Measurements from ENCODE around the gene VPS26C.

VPS26C gene

DNA sequence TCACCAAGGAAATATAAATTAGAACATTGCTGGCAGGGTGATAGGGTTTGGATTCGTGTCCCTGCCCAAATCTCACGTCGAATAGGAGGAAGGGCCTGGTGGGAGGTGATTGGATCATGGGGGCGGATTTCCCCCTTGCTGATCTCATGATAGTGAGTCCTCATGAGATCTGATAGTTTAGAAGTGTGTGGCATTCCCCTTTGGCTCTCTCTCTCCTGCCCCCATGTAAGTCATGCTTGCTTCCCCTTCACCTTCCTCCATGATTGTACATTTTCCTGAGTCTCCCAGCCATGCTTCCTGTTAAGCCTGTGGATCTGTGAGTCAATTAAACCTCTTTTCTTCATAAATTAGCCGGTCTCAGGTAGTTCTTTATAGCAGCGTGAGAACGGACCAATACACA lies 60.6 kb downstream of the VPS26C start:
- no peak for DNase-seq (ENCODE audit: low read depth in 2 of 3, low spot score in 2 of 3)

GRCh38 chr21:37204580-37204979 lies 62.6 kb downstream of the VPS26C start:
- no peak for DNase-seq (ENCODE audit: low read depth in 2 of 3, low spot score in 2 of 3)

DNA sequence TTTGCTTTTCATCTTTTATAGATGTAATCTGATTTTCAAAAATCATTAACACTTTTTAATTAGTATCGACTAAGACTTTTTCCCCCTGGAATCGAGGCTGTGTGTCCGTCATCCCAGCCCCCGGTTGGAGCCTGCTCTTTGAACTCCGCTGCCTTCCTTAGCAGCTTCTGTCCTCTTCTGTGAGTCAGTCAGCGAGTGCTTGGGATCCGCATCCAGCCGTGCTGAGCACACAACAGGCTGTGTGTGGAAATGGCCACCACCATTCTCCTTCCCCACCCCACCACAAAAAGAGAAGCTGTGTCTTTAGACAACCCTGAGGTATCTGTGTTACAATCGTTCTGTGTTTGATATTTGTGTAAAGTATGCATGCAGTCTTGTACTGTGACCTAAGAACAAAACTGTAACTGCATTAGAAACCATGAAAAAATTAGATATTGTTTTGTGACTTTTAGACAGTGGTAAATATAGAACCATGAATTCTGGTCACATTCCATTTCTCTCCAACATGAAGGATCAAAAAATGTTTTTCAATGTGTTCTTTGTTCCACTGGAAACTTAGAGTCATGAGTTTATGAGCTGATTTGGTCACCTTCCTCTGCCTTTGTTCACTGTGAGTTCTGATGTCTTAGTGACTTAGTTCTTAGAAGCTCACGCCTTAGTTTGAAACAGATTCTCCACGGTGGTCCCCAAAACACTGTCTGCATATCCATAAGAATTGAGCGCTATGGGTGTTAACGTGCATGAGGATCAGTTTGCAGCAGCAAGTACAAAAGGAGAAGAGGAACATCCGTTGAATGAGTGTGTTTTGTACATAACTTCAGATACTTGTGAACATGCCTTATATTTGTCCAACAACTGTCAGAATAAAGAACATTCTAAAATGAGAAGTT lies 64.7 kb downstream of the VPS26C start:
- DNase-seq (ENCODE audit: low read depth in 2 of 3, low spot score in 2 of 3): no peak

DNA sequence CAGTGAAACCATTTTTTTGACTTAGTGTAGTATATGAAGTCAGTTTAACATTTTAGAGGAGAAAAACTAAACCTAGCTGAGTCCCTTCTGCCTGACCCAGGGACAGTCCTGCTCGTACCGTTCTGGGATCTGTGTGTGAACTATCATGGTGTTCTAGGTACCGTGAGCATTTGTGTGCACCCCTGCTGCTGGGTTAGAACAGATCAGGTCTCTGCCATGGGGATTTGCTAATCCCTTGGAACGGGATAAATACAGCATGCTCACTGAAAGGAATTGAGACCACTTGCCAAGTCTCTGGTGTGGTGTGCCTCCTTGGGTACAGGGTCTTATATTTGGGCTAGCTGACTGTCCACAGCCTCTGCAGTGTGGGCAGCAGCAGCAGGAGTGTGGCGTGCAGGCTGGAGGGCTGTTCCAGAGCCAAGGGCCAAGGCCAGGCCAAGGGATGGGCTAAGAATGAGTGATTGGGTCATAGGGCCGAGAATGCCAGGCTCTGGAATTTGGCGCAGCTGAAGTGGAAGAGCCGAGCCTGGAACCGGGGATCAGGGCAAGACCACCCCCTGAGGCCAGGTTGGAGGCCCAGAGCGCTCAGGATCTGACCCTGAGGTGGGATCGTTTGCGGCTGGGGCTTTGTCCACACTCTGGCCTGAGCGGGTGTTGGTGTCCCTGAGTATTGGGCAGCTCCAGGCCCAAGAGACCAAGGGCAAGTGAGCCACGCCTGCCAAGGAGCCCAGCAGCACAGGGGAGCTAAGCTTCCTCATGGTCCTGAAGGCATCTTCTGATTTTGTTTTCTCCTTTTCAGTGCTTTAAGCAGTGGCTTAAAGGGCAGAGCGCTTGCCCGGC lies 66.3 kb downstream of the VPS26C start:
- DNase-seq (ENCODE audit: low read depth in 2 of 3, low spot score in 2 of 3): no peak

DNA sequence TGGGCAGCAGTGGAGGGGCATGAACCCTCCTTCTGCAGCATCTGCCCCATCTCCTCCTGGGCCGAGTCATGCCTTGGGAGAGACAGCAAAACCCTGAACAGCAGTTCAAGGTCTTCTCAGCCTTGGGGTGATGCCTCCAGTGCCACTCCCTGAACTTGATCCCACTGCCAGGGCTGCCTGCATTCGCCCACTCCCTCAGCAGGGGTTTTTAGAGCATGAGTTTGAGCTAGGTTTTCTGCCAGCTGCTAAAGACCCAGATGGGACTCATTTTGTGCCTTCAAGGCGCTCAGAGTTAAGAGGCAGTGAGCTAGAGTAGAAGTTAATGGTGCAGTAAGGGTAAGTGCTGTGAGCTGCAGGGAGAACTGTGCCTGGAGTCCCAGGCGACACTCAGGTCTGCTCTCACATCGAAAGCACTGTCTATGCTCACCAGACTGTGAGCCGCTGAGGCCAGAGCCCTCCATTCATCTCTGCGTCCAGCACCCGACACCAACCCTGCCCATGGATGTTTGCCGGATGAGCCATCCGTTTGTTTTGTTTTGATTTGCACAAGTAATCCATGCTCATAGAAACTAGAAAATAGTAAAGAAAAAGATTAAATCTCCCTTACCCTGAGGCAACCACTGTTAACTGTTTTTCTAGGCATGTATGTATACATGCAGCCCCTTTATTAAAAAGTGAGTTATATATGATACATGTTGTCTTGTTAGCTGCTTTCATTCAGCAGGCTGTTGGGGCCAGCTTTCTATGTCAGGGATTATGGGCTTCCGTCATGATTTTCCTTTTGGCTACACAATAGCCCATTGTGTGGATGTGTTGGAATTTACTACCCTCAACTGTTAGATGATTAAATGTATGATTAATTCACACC lies 67.8 kb downstream of the VPS26C start:
- DNase-seq (ENCODE audit: low read depth in 2 of 3, low spot score in 2 of 3): no peak

DNA sequence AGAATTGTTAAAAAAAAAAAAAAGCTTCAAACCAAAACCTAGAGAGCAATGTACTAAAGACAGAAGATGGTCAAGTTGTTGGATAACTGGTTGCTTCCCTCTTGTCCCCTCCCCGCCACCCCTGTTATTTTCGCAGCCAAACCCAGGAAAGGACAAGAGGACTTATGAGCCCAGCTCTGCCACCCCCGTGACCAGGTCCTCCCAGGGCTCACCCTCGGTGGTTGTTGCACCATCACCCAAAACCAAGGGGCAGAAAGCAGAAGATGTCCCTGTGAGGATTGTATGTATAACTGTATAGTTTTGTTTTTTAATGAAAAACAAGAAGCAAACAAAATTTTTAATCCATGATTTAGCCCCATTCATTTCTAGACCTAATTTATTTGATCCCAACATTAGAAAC lies 69.4 kb downstream of the VPS26C start:
- DNase-seq (ENCODE audit: low read depth in 2 of 3, low spot score in 2 of 3): no peak

DNA sequence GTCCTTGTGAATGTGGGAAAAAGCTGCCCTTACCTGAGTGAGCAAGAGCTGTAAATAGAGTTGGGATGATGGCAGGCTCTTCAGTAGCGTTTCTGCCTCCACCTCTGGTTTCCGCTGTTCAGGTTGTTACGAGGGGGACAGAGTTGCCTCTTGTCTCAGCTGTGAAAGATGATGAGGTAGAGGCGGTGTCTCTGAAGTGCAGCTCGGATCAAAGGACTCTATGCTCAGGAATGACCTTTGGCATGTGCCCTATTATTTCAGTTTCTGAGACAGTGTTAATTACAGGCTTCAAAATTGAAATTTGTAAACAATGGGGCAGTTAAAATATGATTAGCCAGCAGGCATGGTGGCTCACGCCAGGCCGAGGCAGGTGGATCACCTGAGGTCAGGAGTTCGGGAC lies 70.3 kb downstream of the VPS26C start:
- no peak for DNase-seq (ENCODE audit: low read depth in 2 of 3, low spot score in 2 of 3)

DNA sequence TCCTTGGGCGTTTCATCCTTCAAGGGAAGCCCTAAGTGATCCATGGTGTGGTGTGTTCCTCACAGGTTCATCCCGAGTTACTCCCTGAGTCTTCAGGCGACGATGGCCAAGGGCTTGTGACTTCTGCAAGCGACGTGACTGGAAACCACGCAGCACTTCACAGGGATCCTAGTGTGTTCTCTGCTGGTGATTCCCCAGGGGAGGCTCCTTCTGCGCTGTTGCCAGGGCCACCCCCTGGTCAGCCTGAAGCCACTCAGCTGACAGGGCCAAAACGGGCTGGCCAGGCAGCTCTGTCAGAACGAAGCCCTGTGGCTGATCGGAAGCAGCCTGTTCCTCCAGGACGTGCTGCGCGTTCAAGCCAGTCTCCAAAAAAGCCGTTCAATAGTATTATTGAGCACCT lies 71.5 kb downstream of the VPS26C start:
- DNase-seq (ENCODE audit: low read depth in 2 of 3, low spot score in 2 of 3): no peak

DNA sequence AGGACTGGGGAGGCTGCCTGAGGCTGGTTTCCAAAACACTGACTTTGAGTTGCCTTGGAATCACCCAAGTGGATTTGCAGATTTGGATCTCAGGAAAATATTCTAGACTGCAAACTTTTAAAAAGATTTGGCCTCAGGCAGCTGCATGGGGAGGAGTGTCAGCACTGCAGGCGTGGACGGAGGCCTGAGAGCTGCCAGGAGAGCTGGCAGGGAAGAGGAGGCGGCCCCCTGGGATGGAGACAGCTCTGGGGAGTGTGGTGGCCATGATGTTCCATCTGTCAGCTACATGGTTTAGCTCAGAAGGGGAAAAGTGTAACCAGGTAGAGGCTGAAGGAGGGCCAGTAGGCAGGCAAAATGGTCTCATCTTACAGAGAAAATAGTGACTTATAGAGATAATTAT lies 72.1 kb downstream of the VPS26C start:
- no peak for DNase-seq (ENCODE audit: low read depth in 2 of 3, low spot score in 2 of 3)

DNA sequence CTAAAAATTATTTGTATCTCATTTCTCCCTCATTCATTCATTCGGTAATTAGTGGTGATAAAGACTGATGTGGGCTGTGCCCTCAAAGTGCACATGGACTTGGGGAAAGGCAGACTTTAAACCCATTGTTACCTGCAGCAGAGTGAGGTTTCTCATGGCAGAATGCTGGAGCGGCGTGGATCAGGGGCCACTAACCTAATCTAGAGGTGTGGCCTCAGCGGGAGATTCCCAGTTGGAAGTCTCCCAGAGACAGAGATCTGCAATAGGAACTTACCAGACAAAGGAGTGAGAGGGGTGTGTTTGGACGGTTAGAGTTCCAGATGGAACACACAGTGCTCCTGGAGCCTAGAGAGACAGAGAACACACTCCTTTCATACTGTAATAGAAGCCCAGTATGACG lies 73.5 kb downstream of the VPS26C start:
- DNase-seq (ENCODE audit: low read depth in 2 of 3, low spot score in 2 of 3): no peak

DNA sequence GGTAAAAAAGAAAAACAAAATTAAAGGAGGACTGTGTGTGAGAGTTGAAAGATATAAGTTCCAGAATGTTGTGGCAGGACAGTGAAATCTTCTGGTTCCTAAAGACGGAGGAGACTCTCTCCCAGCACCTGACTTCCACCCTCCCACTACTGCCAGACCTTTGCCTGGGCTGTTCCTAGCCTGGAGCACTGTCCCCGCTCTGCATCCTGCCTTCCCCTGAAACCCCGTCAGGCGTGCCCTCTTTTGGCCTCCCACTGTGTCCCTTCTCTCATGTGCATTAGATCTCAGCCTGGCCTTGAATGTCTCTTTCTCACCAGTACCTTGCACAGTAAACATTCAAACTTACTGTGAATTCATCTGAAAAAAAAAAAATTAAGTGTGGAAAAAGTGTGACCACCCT lies 74.1 kb downstream of the VPS26C start:
- no peak for DNase-seq (ENCODE audit: low read depth in 2 of 3, low spot score in 2 of 3)

- no peak for DNase-seq (ENCODE audit: low read depth in 2 of 3, low spot score in 2 of 3)
Observed at GRCh38 chr21:37192019-37192418, 75.1 kb downstream of the VPS26C start.

GRCh38 chr21:37188825-37189224 lies 78.3 kb downstream of the VPS26C start:
- DNase-seq (ENCODE audit: low read depth in 2 of 3, low spot score in 2 of 3): no peak

GRCh38 chr21:37186983-37187382 lies 80.2 kb downstream of the VPS26C start:
- no peak for DNase-seq (ENCODE audit: low read depth in 2 of 3, low spot score in 2 of 3)

GRCh38 chr21:37184784-37185593 lies 82.1 kb downstream of the VPS26C start:
- DNase-seq (ENCODE audit: low read depth in 2 of 3, low spot score in 2 of 3): no peak

DNA sequence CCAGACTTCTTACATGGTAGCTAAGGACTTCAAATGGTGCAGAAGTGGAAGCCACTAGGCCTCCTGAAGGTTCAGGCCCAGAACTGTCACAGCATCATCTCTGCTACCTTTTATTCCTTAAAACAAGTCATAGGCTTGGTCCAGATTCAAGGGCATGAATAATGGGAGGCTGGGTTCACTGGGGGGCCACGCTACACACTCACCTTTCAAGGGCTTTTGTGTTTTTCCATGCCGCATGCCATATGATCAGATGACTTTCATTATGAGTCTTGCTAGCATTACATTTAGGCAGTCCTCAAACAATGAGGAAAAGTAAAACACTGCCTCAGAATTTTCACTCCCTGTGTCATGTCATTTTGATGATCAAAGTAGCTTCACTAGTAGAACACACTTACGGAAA lies 83.4 kb downstream of the VPS26C start:
- DNase-seq (ENCODE audit: low read depth in 2 of 3, low spot score in 2 of 3): no peak

DNA sequence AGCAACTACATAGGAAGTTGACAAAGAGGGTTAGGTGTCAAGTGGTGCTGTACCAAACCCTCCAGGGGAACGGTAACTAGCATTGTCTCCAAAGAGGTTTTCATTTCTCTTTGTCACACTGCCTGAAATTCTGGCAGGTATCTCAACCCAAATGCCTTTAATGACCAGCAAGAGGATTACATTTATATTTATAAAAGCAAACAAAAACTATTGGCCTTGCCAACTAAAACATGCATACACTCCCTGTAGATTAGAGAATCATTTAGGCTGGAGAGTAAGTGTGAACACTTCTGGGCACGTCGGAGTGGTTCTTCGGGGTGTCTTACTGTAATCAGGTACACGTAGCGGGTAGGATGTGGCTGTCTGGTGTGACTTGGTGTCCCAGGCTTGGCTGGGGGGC lies 84.9 kb downstream of the VPS26C start:
- no peak for DNase-seq (ENCODE audit: low read depth in 2 of 3, low spot score in 2 of 3)

DNA sequence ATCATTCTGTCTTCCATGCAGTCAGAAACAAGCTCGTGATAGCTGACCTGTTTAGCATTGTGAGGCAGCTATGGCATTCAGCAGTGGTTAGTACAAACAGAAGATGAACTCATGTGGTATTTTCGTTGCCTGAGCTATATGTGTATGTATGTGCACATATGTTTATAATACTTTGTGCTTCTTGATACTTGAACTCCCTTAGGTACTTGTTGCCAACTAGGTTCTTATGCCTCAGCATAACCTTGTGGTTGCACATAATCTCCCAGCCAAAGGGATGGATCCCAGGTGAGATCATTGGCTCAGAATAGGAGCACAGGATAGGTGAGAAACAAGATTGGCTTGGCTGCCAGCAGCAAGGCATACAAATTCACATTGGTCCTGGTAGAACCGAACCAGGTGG lies 86.1 kb downstream of the VPS26C start:
- DNase-seq (ENCODE audit: low read depth in 2 of 3, low spot score in 2 of 3): no peak

DNA sequence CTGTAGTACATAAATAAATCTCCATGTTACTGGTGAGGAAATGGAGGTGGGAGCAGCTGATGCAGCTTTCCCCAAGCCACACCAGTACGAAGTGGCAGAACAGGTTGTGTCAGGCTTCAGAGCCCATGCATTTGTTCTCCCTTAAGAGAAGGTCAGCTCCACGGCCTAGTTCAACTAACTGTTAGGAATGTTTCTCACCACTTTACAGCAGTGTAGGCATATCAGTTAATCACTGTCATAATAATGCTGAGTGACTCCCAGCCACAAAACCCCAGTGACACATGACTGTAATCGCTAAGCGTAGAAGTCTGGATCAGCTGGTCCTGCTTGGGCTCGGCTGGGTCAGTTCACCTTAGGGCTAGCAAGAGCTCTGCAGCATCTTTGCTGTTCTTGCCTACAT lies 90.4 kb downstream of the VPS26C start:
- no peak for DNase-seq (ENCODE audit: low read depth in 2 of 3, low spot score in 2 of 3)
